ENCODE results near the gene PBXIP1. TPM values are rescaled to one million over a fixed set of nuclear protein-coding genes. Genes with fewer than 3 reads are reported as not detected.
"Not testable (repeated sequence)": the region's sequence is repeated elsewhere in the genome, so short reads cannot be mapped to it uniquely, and the experiment has no call there.

PBXIP1 gene
- total and polyA plus RNA-seq, 5 donors from 2014 or later = 349 to 774 (median 412) TPM

GRCh38 chr1:154912755-154913154 is 43.1 kb downstream of the PBXIP1 start:
- Histone ChIP-seq H3K4me3 (ENCODE audit: low read depth, low read length) (no peak overlapping the region), H3K36me3 (ENCODE audit: control insufficient read depth, insufficient read depth, low read length) (no peaks in the 10 kb centered on the region), H3K27me3 (ENCODE audit: control insufficient read depth, insufficient read depth, low read length) (no peaks in the 10 kb centered on the region), H3K27ac (ENCODE audit: insufficient read depth, low read length, poor library complexity, severe bottlenecking) (no peak overlapping the region), H3K4me1 (ENCODE audit: control insufficient read depth, insufficient read depth, low read length, poor library complexity, severe bottlenecking) (no peaks in the 10 kb centered on the region), H3K9me3 (ENCODE audit: control insufficient read depth in 2 of 2, low read length in 2 of 2) (no peaks in the 10 kb centered on the region)
- DNase-seq (no peak), ATAC-seq (ENCODE audit: low read depth in 2 of 2) (no peak)
- no peak overlapping the region for H3K4me3 Mint-ChIP-seq
- peaks cover 0 to 1% (median 0%) of the 10 kb centered on the region in 7 donors for H3K9me3 Mint-ChIP-seq
- no peaks in the 10 kb centered on the region for H3K4me1 Mint-ChIP-seq
- no peaks in the 10 kb centered on the region for H3K27me3 Mint-ChIP-seq
- H3K27ac Mint-ChIP-seq = peak overlapping the region in 1 of 3 donors; percentile 86
- H3K36me3 Mint-ChIP-seq = peaks cover 13% of the 10 kb centered on the region

GRCh38 chr1:154911691-154912550 is 44.0 kb downstream of the PBXIP1 start:
- Histone ChIP-seq H3K27ac (ENCODE audit: insufficient read depth, low read length, poor library complexity, severe bottlenecking) (no peak overlapping the region), H3K9me3 (ENCODE audit: control insufficient read depth in 2 of 2, low read length in 2 of 2) (no peaks in the 10 kb centered on the region), H3K36me3 (ENCODE audit: control insufficient read depth, insufficient read depth, low read length) (no peaks in the 10 kb centered on the region), H3K27me3 (ENCODE audit: control insufficient read depth, insufficient read depth, low read length) (no peaks in the 10 kb centered on the region), H3K4me1 (ENCODE audit: control insufficient read depth, insufficient read depth, low read length, poor library complexity, severe bottlenecking) (no peaks in the 10 kb centered on the region), H3K4me3 (ENCODE audit: low read depth, low read length) (no peak overlapping the region)
- Mint-ChIP-seq H3K4me3 (no peak overlapping the region), H3K4me1 (no peaks in the 10 kb centered on the region), H3K27ac (no peak overlapping the region), H3K27me3 (no peaks in the 10 kb centered on the region), H3K9me3 (peaks cover 0 to 1% (median 0%) of the 10 kb centered on the region in 7 donors), H3K36me3 (peaks cover 12% of the 10 kb centered on the region)
- no peak for ATAC-seq (ENCODE audit: low read depth in 2 of 2)
- DNase-seq = no peak

GRCh38 chr1:154910851-154911250 is 45.0 kb downstream of the PBXIP1 start:
- no peak overlapping the region for H3K27ac ChIP-seq (ENCODE audit: insufficient read depth, low read length, poor library complexity, severe bottlenecking)
- DNase-seq = no peak
- Mint-ChIP-seq H3K9me3 (peaks cover 0 to 1% (median 0%) of the 10 kb centered on the region in 7 donors), H3K4me1 (no peaks in the 10 kb centered on the region), H3K4me3 (no peak overlapping the region), H3K27ac (no peak overlapping the region), H3K36me3 (peaks cover 6% of the 10 kb centered on the region), H3K27me3 (no peaks in the 10 kb centered on the region)
- H3K9me3 ChIP-seq (ENCODE audit: control insufficient read depth in 2 of 2, low read length in 2 of 2) = no peaks in the 10 kb centered on the region
- ATAC-seq (ENCODE audit: low read depth in 2 of 2) = no peak
- no peaks in the 10 kb centered on the region for H3K36me3 ChIP-seq (ENCODE audit: control insufficient read depth, insufficient read depth, low read length)
- H3K4me3 ChIP-seq (ENCODE audit: low read depth, low read length) = no peak overlapping the region
- H3K27me3 ChIP-seq (ENCODE audit: control insufficient read depth, insufficient read depth, low read length) = no peaks in the 10 kb centered on the region
- no peaks in the 10 kb centered on the region for H3K4me1 ChIP-seq (ENCODE audit: control insufficient read depth, insufficient read depth, low read length, poor library complexity, severe bottlenecking)

- Mint-ChIP-seq H3K4me3 (no peak overlapping the region), H3K27me3 (no peaks in the 10 kb centered on the region)
These were observed 47.0 kb downstream of the PBXIP1 start for GRCh38 chr1:154908937-154909336.

GRCh38 chr1:154908129-154908528 is 47.8 kb downstream of the PBXIP1 start:
- H3K36me3 ChIP-seq (ENCODE audit: control insufficient read depth, insufficient read depth, low read length); H3K36me3 Mint-ChIP-seq: not testable (repeated sequence)

More at GRCh38 chr1:154908937-154909336, 47.0 kb downstream of the PBXIP1 start:
- peaks cover 6% of the 10 kb centered on the region for H3K36me3 Mint-ChIP-seq
- H3K27ac Mint-ChIP-seq = no peak overlapping the region
- no peak overlapping the region for H3K27ac ChIP-seq (ENCODE audit: insufficient read depth, low read length, poor library complexity, severe bottlenecking)
- H3K4me1 ChIP-seq (ENCODE audit: control insufficient read depth, insufficient read depth, low read length, poor library complexity, severe bottlenecking) = no peaks in the 10 kb centered on the region
- DNase-seq (no peak), ATAC-seq (ENCODE audit: low read depth in 2 of 2) (no peak)
- no peaks in the 10 kb centered on the region for H3K9me3 Mint-ChIP-seq
- no peaks in the 10 kb centered on the region for H3K4me1 Mint-ChIP-seq
- no peaks in the 10 kb centered on the region for H3K36me3 ChIP-seq (ENCODE audit: control insufficient read depth, insufficient read depth, low read length)
- H3K9me3 ChIP-seq (ENCODE audit: control insufficient read depth in 2 of 2, low read length in 2 of 2) = no peaks in the 10 kb centered on the region
- H3K27me3 ChIP-seq (ENCODE audit: control insufficient read depth, insufficient read depth, low read length) = no peaks in the 10 kb centered on the region
- no peak overlapping the region for H3K4me3 ChIP-seq (ENCODE audit: low read depth, low read length)

GRCh38 chr1:154906621-154907081 is 49.2 kb downstream of the PBXIP1 start:
- Histone ChIP-seq H3K27me3 (ENCODE audit: control insufficient read depth, insufficient read depth, low read length) (no peaks in the 10 kb centered on the region), H3K4me3 (ENCODE audit: low read depth, low read length) (no peak overlapping the region), H3K27ac (ENCODE audit: insufficient read depth, low read length, poor library complexity, severe bottlenecking) (no peak overlapping the region), H3K9me3 (ENCODE audit: control insufficient read depth in 2 of 2, low read length in 2 of 2) (no peaks in the 10 kb centered on the region), H3K36me3 (ENCODE audit: control insufficient read depth, insufficient read depth, low read length) (no peaks in the 10 kb centered on the region), H3K4me1 (ENCODE audit: control insufficient read depth, insufficient read depth, low read length, poor library complexity, severe bottlenecking) (no peaks in the 10 kb centered on the region)
- Mint-ChIP-seq H3K27me3 (no peaks in the 10 kb centered on the region), H3K36me3 (peaks cover 6% of the 10 kb centered on the region), H3K9me3 (no peaks in the 10 kb centered on the region), H3K4me1 (no peaks in the 10 kb centered on the region), H3K27ac (peak overlapping the region in 1 of 3 donors; percentile 20), H3K4me3 (no peak overlapping the region)
- peak in 1 of 3 donors; percentile 7 for DNase-seq
- no peak for ATAC-seq (ENCODE audit: low read depth in 2 of 2)

More at GRCh38 chr1:154908129-154908528, 47.8 kb downstream of the PBXIP1 start:
- not testable (repeated sequence) for H3K27ac Mint-ChIP-seq; H3K4me1 Mint-ChIP-seq; ATAC-seq (ENCODE audit: low read depth in 2 of 2); H3K27me3 Mint-ChIP-seq; H3K4me3 ChIP-seq (ENCODE audit: low read depth, low read length); H3K4me3 Mint-ChIP-seq; H3K9me3 ChIP-seq (ENCODE audit: control insufficient read depth in 2 of 2, low read length in 2 of 2); H3K27ac ChIP-seq (ENCODE audit: insufficient read depth, low read length, poor library complexity, severe bottlenecking); H3K9me3 Mint-ChIP-seq; H3K27me3 ChIP-seq (ENCODE audit: control insufficient read depth, insufficient read depth, low read length); DNase-seq; H3K4me1 ChIP-seq (ENCODE audit: control insufficient read depth, insufficient read depth, low read length, poor library complexity, severe bottlenecking)

GRCh38 chr1:154902938-154903566 is 52.8 kb downstream of the PBXIP1 start:
- ATAC-seq (ENCODE audit: low read depth in 2 of 2) (no peak), DNase-seq (no peak)
- no peaks in the 10 kb centered on the region for H3K9me3 Mint-ChIP-seq
- no peaks in the 10 kb centered on the region for H3K36me3 Mint-ChIP-seq
- no peak overlapping the region for H3K27ac Mint-ChIP-seq
- Histone ChIP-seq H3K27ac (ENCODE audit: insufficient read depth, low read length, poor library complexity, severe bottlenecking) (no peak overlapping the region), H3K4me1 (ENCODE audit: control insufficient read depth, insufficient read depth, low read length, poor library complexity, severe bottlenecking) (no peaks in the 10 kb centered on the region), H3K9me3 (ENCODE audit: control insufficient read depth in 2 of 2, low read length in 2 of 2) (no peaks in the 10 kb centered on the region), H3K27me3 (ENCODE audit: control insufficient read depth, insufficient read depth, low read length) (no peaks in the 10 kb centered on the region), H3K4me3 (ENCODE audit: low read depth, low read length) (no peak overlapping the region), H3K36me3 (ENCODE audit: control insufficient read depth, insufficient read depth, low read length) (no peaks in the 10 kb centered on the region)
- H3K4me1 Mint-ChIP-seq = peaks cover 0 to 4% (median 0%) of the 10 kb centered on the region in 4 donors
- no peaks in the 10 kb centered on the region for H3K27me3 Mint-ChIP-seq
- no peak overlapping the region for H3K4me3 Mint-ChIP-seq
